Effector CD4-positive, alpha-beta T cell (primary cell): Measurements from ENCODE around the gene IMMT.

Experiments
- DNase-seq: peaks from one replicate; pipeline ENCODE4 v3.0.0-alpha.2; 2020

The IMMT gene

GRCh38 chr2:86139981-86140380 is 55.3 kb downstream of the IMMT start:
- no peak for DNase-seq

GRCh38 chr2:86138736-86139625 is 56.3 kb downstream of the IMMT start:
- no peak for DNase-seq

GRCh38 chr2:86136141-86136540 is 59.1 kb downstream of the IMMT start:
- no peak for DNase-seq

GRCh38 chr2:86135653-86136052 is 59.6 kb downstream of the IMMT start:
- DNase-seq = no peak

- DNase-seq = no peak
Measured at GRCh38 chr2:86134709-86135108, 60.6 kb downstream of the IMMT start.

GRCh38 chr2:86124683-86125082 is 70.6 kb downstream of the IMMT start:
- DNase-seq = no peak

GRCh38 chr2:86123328-86123925 is 71.8 kb downstream of the IMMT start:
- DNase-seq = no peak

- no peak for DNase-seq
Measured at GRCh38 chr2:86118130-86118529, 77.1 kb downstream of the IMMT start.

- DNase-seq = no peak
Measured at GRCh38 chr2:86107031-86107430, 88.2 kb downstream of the IMMT start.

GRCh38 chr2:86105969-86106945 is 89.0 kb downstream of the IMMT start, which contains the start of gene PTCD3:
Gene PTCD3, plus strand, starts transcription at chr2:86106235. Its CDS starts 13 bp downstream, at chr2:86106248.
- DNase-seq = peak; percentile 93

- DNase-seq = peak; percentile 73
Measured at GRCh38 chr2:86105252-86105968, 89.9 kb downstream of the IMMT start, which contains the start of gene POLR1A. Gene POLR1A, minus strand, starts transcription at chr2:86105886. Its CDS starts 110 bp downstream, at chr2:86105776.

GRCh38 chr2:86102157-86102556 is 93.1 kb downstream of the IMMT start:
- DNase-seq = no peak

- no peak for DNase-seq
Measured at GRCh38 chr2:86097913-86098312, 97.3 kb downstream of the IMMT start.

GRCh38 chr2:86097114-86097896 is 98.0 kb downstream of the IMMT start:
- no peak for DNase-seq

GRCh38 chr2:86094229-86094628 is 101.0 kb downstream of the IMMT start:
- no peak for DNase-seq
